H1 (cell line): ENCODE measurements around the gene TBC1D25. TPM values are rescaled to one million over a fixed set of nuclear protein-coding genes. Genes with fewer than 3 reads are reported as not detected.

Source experiments
- CTCF ChIA-PET: fragments of 300-600 bp; sonication (Branson Sonifier 250); formaldehyde crosslinking; loops from one replicate; lab custom pipeline; 2021; ENCODE audit not compliant: partially characterized antibody; lab: Charles Lee
- POLR2A ChIA-PET: fragments of 300-600 bp; sonication (Branson Sonifier 250); formaldehyde crosslinking; loops from one replicate; lab custom pipeline; 2021; ENCODE audit warnings: inconsistent platforms; ENCODE audit not compliant: partially characterized antibody; lab: Charles Lee
- DNase-seq, 2 experiments: peaks; one replicate each; pipeline versions ENCODE4 v3.0.0 to v3.0.0-alpha.2; 2010 to 2022; ENCODE audit warnings: low spot score in 2 of 2, low read depth in 1 of 2, mixed read lengths in 1 of 2
- FAIRE-seq: peaks from 2 replicates; lab custom pipeline; 2011; peaks lifted over from hg19 to GRCh38; lab: Jason Lieb, UNC
- H2AFZ ChIP-seq: 2 replicates; pipeline ENCODE4 v1.8.1; 2012; ENCODE audit warnings: low read length, inconsistent platforms
- H2AK5ac ChIP-seq: 2 replicates; pipeline ENCODE4 v1.6.1; 2013; ENCODE audit warnings: low read depth, low read length
- H2BK120ac ChIP-seq: replicated peaks from 2 replicates; pipeline ENCODE3; 2013; ENCODE audit warnings: low read depth, low read length, inconsistent platforms
- H2BK12ac ChIP-seq: 2 replicates; pipeline ENCODE4 v1.6.1; 2013; ENCODE audit warnings: low read depth, low read length
- H2BK15ac ChIP-seq: 2 replicates; pipeline ENCODE4 v1.6.1; 2013; ENCODE audit warnings: low read length
- H2BK20ac ChIP-seq: 2 replicates; pipeline ENCODE4 v1.6.1; 2013; ENCODE audit warnings: low read length
- H2BK5ac ChIP-seq: 2 replicates; pipeline ENCODE4 v1.6.1; 2013; ENCODE audit warnings: low read depth, low read length
- H3K14ac ChIP-seq: 2 replicates; pipeline ENCODE4 v1.6.1; 2013; ENCODE audit warnings: inconsistent platforms; ENCODE audit not compliant: insufficient read length
- H3K18ac ChIP-seq: 2 replicates; pipeline ENCODE4 v1.6.1; 2013; ENCODE audit warnings: low read length; ENCODE audit errors: extremely low read depth
- H3K23ac ChIP-seq: 2 replicates; pipeline ENCODE4 v1.6.1; 2013; ENCODE audit warnings: inconsistent platforms; ENCODE audit not compliant: insufficient read length
- H3K23me2 ChIP-seq: 2 replicates; pipeline ENCODE4 v1.6.1; 2013; ENCODE audit warnings: low read depth, low read length
- H3K27ac ChIP-seq: 2 replicates; pipeline ENCODE4 v1.6.1; 2011; ENCODE audit warnings: low read depth, low read length, inconsistent platforms
- H3K27me3 ChIP-seq, 4 experiments: replicated peaks in 1 of 4; 1 replicate in 1 of 4; 2 replicates in 3 of 4; pipeline versions ENCODE4 v1.6.1 to v1.8.1; 2011 to 2013; ENCODE audit warnings: low read length in 3 of 4, mild to moderate bottlenecking in 3 of 4, inconsistent platforms in 2 of 4, mixed read lengths in 2 of 4, moderate library complexity in 1 of 4; ENCODE audit not compliant: control insufficient read depth in 3 of 4, insufficient read depth in 3 of 4; ENCODE audit errors: extremely low read depth in 1 of 4
- H3K36me3 ChIP-seq, 4 experiments: 2 replicates each; pipeline versions ENCODE4 v1.6.1 to v1.8.1; 2011 to 2013; ENCODE audit warnings: mild to moderate bottlenecking in 4 of 4, low read length in 3 of 4, moderate library complexity in 2 of 4, control low read depth in 1 of 4, inconsistent platforms in 1 of 4; ENCODE audit not compliant: insufficient read depth in 4 of 4, control insufficient read depth in 2 of 4
- H3K4ac ChIP-seq: replicated peaks from 2 replicates; pipeline ENCODE3; 2013; ENCODE audit warnings: low read length, low read depth, mixed read lengths, inconsistent platforms; ENCODE audit not compliant: insufficient read length
- H3K4me1 ChIP-seq, 4 experiments: replicated peaks in 1 of 4; 1 replicate in 1 of 4; 2 replicates in 3 of 4; pipeline versions ENCODE4 v1.6.1 to v1.8.1; 2011 to 2013; ENCODE audit warnings: low read length in 3 of 4, inconsistent platforms in 2 of 4, mixed read lengths in 1 of 4; ENCODE audit not compliant: insufficient read depth in 4 of 4, control insufficient read depth in 3 of 4
- H3K4me2 ChIP-seq, 2 experiments: 2 replicates each; pipeline versions ENCODE4 v1.6.1 to v1.8.1; 2011 to 2013; ENCODE audit warnings: low read depth in 2 of 2, low read length in 2 of 2, control low read depth in 1 of 2, inconsistent platforms in 1 of 2, mild to moderate bottlenecking in 1 of 2; ENCODE audit not compliant: insufficient read depth in 1 of 2
- H3K4me3 ChIP-seq, 4 experiments: fragments of 200-600, 300-600 bp in 1 of 4; sonication (generic), shearing (Covaris generic), sonication (Bioruptor Twin) in 1 of 4; 2 replicates each; pipeline versions ENCODE4 v1.5.1 to v1.8.1; 2011 to 2016; ENCODE audit warnings: low read length in 4 of 4, low read depth in 3 of 4, control low read depth in 2 of 4, inconsistent platforms in 2 of 4, mild to moderate bottlenecking in 2 of 4, mixed read lengths in 1 of 4, moderate library complexity in 1 of 4; ENCODE audit not compliant: insufficient read depth in 2 of 4; ENCODE audit errors: extremely low read depth in 1 of 4
- H3K56ac ChIP-seq: replicated peaks from 2 replicates; pipeline ENCODE3; 2013; ENCODE audit warnings: low read depth, mild to moderate bottlenecking, mixed read lengths, low read length, inconsistent platforms; ENCODE audit not compliant: insufficient read length
- H3K79me1 ChIP-seq: 2 replicates; pipeline ENCODE4 v1.6.1; 2013; ENCODE audit warnings: low read depth, low read length, control low read depth
- H3K79me2 ChIP-seq, 2 experiments: 2 replicates each; pipeline versions ENCODE4 v1.6.1 to v1.8.1; 2012 to 2013; ENCODE audit warnings: low read length in 2 of 2, mild to moderate bottlenecking in 2 of 2, inconsistent platforms in 1 of 2; ENCODE audit not compliant: insufficient read depth in 2 of 2, control insufficient read depth in 1 of 2
- H3K9ac ChIP-seq, 4 experiments: replicated peaks in 1 of 4; 1 replicate in 1 of 4; 2 replicates in 3 of 4; pipeline versions ENCODE4 v1.6.1 to v1.8.1; 2011 to 2013; ENCODE audit warnings: low read depth in 3 of 4, low read length in 3 of 4, control low read depth in 2 of 4, mild to moderate bottlenecking in 2 of 4, moderate library complexity in 2 of 4, inconsistent platforms in 1 of 4; ENCODE audit errors: extremely low read depth in 1 of 4
- H3K9me3 ChIP-seq, 2 experiments: 2 replicates each; pipeline versions ENCODE4 v1.6.1 to v1.8.1; 2012 to 2013; ENCODE audit warnings: mild to moderate bottlenecking in 2 of 2, moderate library complexity in 2 of 2, control low read depth in 1 of 2, inconsistent platforms in 1 of 2, low read depth in 1 of 2, low read length in 1 of 2, mixed read lengths in 1 of 2; ENCODE audit not compliant: insufficient read depth in 2 of 2
- H4K20me1 ChIP-seq, 2 experiments: replicated peaks in 1 of 2; 2 replicates each; pipeline versions ENCODE3 to v1.8.1; 2011 to 2013; ENCODE audit warnings: inconsistent platforms in 2 of 2, low read length in 2 of 2, mild to moderate bottlenecking in 1 of 2; ENCODE audit not compliant: insufficient read depth in 2 of 2, control insufficient read depth in 1 of 2
- H4K5ac ChIP-seq: 2 replicates; pipeline ENCODE4 v1.6.1; 2013; ENCODE audit warnings: low read length, low read depth, mixed read lengths, inconsistent platforms; ENCODE audit not compliant: insufficient read length
- H4K8ac ChIP-seq: 2 replicates; pipeline ENCODE4 v1.8.0; 2013; ENCODE audit warnings: mild to moderate bottlenecking, moderate library complexity, low read length, inconsistent platforms; ENCODE audit not compliant: insufficient read depth; ENCODE audit errors: extremely low read depth
- H4K91ac ChIP-seq: replicated peaks from 2 replicates; pipeline ENCODE3; 2013; ENCODE audit warnings: low read length, mixed read lengths, inconsistent platforms; ENCODE audit not compliant: insufficient read length
- BACH1 ChIP-seq: IDR thresholded peaks from 2 replicates; pipeline ENCODE4 v1.6.1; 2012; ENCODE audit warnings: low read length, improper control_type of control experiment
- CBX8 ChIP-seq: fragments of 300-800, 300-1000 bp; sonication (generic); IDR thresholded peaks from 2 replicates; pipeline ENCODE4 v1.7.1; 2016; ENCODE audit warnings: low read depth, low read length, borderline replicate concordance
- CHD1 ChIP-seq: IDR thresholded peaks from 2 replicates; pipeline ENCODE4 v1.6.1; 2012; ENCODE audit warnings: low read depth, low read length, improper control_type of control experiment
- GABPA ChIP-seq: IDR thresholded peaks from 2 replicates; pipeline ENCODE4 v1.6.1; 2011; ENCODE audit warnings: mild to moderate bottlenecking, low read length, moderate library complexity, borderline replicate concordance; ENCODE audit not compliant: insufficient read depth
- HDAC6 ChIP-seq: IDR thresholded peaks from one replicate; pipeline ENCODE4 v1.7.1; 2012; ENCODE audit warnings: low read depth, mild to moderate bottlenecking, inconsistent platforms, low read length, moderate library complexity
- PHF8 ChIP-seq: fragments of 200-600 bp; sonication (generic); conservative IDR thresholded peaks from 2 replicates; pipeline ENCODE4 v1.7.1; 2012; ENCODE audit warnings: low read depth, mild to moderate bottlenecking, inconsistent platforms, low read length, moderate library complexity
- SIRT6 ChIP-seq: IDR thresholded peaks from one replicate; pipeline ENCODE4 v1.7.1; 2012; ENCODE audit warnings: low read length, inconsistent platforms
- SP1 ChIP-seq: IDR thresholded peaks from 2 replicates; pipeline ENCODE4 v1.6.1; 2011; ENCODE audit warnings: low read depth, low read length
- SRF ChIP-seq: IDR thresholded peaks from 2 replicates; pipeline ENCODE4 v1.6.1; 2011; ENCODE audit warnings: mild to moderate bottlenecking, low read depth, low read length, moderate library complexity
- SUZ12 ChIP-seq: fragments of 200-600 bp; sonication (generic); IDR thresholded peaks from 2 replicates; pipeline ENCODE4 v1.6.1; 2012; ENCODE audit warnings: mild to moderate bottlenecking, inconsistent platforms, low read length, moderate library complexity, mixed read lengths
- ZNF274 ChIP-seq: IDR thresholded peaks from 2 replicates; pipeline ENCODE4 v1.7.0; 2012; ENCODE audit warnings: low read length, borderline replicate concordance; ENCODE audit errors: extremely low read depth
- WGBS, 2 experiments: shearing (Covaris generic) in 1 of 2; methylation state at CpG; one replicate each; pipeline versions ENCODE4 v1.1.6 to v1.1.7; 2013 to 2015; ENCODE audit warnings: low lambda C conversion rate in 2 of 2, mixed read lengths in 2 of 2, inconsistent platforms in 1 of 2, low coverage in 1 of 2, missing lambda C conversion rate in 1 of 2; ENCODE audit not compliant: insufficient replicate concordance in 2 of 2, insufficient coverage in 1 of 2, insufficient read length in 1 of 2; ENCODE audit errors: extremely low coverage in 1 of 2, missing lambda C conversion rate in 1 of 2; 5-methylcytosine and 5-hydroxymethylcytosine counted together
- polyA plus RNA-seq, 7 experiments: library from polyadenylated mRNA; depleted of rRNA in 3 of 7; stranded (reverse) in 5 of 7; unstranded in 2 of 7; fragments of >200 nt in 5 of 7; fragments of 200-250 nt in 2 of 7; gene quantifications; 1 replicate in 5 of 7; 2 replicates in 1 of 7; 4 replicates in 1 of 7; pipeline versions ENCODE4 v1.2.1 to v1.2.3, GENCODE V29; 2011 to 2013; ENCODE audit warnings: missing spikeins in 2 of 7, mixed read lengths in 2 of 7
- total RNA-seq: library from RNA; stranded (reverse); fragmentation: NEBNext Ultra II Directional; extraction: Animal tissue kit (Norgen Biotek cat#: 25700); gene quantifications from 2 replicates; pipeline ENCODE4 v1.2.1, GENCODE V29; 2021
- TF ChIP-seq, protein P1 (sequence below): IDR thresholded peaks from 2 replicates; pipeline ENCODE4 v1.6.1; 2011; ENCODE audit warnings: low read depth, mild to moderate bottlenecking, low read length; ENCODE audit not compliant: insufficient read depth
- TF ChIP-seq, protein P2 (sequence below): IDR thresholded peaks from 2 replicates; pipeline ENCODE4 v1.6.1; 2012; ENCODE audit warnings: low read length, inconsistent platforms

The TBC1D25 gene
- total and polyA plus RNA-seq, 2 of the 8 experiments (the other 6 are each of a cell fraction or from before 2014, with no cell fraction given) = 6.5 to 6.8 TPM

DNA sequence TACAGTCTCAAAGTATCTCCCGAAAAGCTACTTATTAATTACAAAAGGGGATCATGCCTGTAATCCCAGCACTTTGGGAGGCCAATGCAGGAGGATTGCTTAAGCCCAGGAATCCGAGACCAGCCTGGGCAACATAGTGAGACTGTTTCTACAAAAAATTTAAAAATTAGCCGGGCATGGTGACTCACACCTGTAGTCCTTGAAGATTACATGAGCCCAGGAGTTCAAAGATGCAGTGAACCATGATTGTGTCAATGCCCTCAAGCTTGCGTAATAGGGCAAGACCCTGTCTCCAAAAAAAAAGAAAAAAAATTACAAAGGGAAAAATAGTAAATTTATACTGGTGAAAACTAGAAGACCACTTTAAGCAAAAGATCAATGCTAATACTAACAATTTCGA lies 34.0 kb upstream of the TBC1D25 start:
- Histone ChIP-seq H3K79me1 (no peaks in the 10 kb centered on the region), H3K36me3 (no peaks in the 10 kb centered on the region), H3K23me2 (no peaks in the 10 kb centered on the region; the same call in 1 of the 2 replicates), H3K27ac (no peak overlapping the region), H3K4me1 (peaks cover 0 to 5% (median 2%) of the 10 kb centered on the region in 4 experiments; a peak in 4 of 7 replicates), H2BK12ac (no peak overlapping the region), H4K5ac (no peak overlapping the region), H2AFZ (no peak overlapping the region), H3K14ac (no peak overlapping the region), H3K79me2 (no peaks in the 10 kb centered on the region), H4K91ac (no peak overlapping the region), H3K18ac (no peak overlapping the region), H2BK5ac (no peak overlapping the region), H3K4me2 (no peak overlapping the region), H4K20me1 (no peaks in the 10 kb centered on the region), H2AK5ac (no peak overlapping the region), H2BK20ac (no peak overlapping the region), H3K23ac (no peak overlapping the region), H3K9ac (no peak overlapping the region), H4K8ac (no peak overlapping the region), H3K9me3 (no peaks in the 10 kb centered on the region), H3K4ac (no peak overlapping the region), H3K4me3 (no peak overlapping the region), H2BK15ac (no peak overlapping the region), H3K27me3 (no peaks in the 10 kb centered on the region; a peak in 2 of 7 replicates), H3K56ac (no peak overlapping the region), H2BK120ac (no peak overlapping the region)
- FAIRE-seq = no peak
- CTCF ChIA-PET = no interaction called here
- POLR2A ChIA-PET = no interaction called here
- no peak for DNase-seq
- 77% methylated on average over 5 of the region's 5 CpGs; no CpG with 5 or more reads in 1 of the 2 experiments for WGBS, 2 experiments
- TF ChIP-seq SP1 (no peak), PHF8 (no peak), BACH1 (no peak), SRF (no peak), SUZ12 (no peak), ZNF274 (no peak), SIRT6 (no peak), CHD1 (no peak), GABPA (no peak), HDAC6 (no peak), CBX8 (no peak)
- TF ChIP-seq, protein P1, sequence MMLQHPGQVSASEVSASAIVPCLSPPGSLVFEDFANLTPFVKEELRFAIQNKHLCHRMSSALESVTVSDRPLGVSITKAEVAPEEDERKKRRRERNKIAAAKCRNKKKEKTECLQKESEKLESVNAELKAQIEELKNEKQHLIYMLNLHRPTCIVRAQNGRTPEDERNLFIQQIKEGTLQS = no peak
- TF ChIP-seq, protein P2, sequence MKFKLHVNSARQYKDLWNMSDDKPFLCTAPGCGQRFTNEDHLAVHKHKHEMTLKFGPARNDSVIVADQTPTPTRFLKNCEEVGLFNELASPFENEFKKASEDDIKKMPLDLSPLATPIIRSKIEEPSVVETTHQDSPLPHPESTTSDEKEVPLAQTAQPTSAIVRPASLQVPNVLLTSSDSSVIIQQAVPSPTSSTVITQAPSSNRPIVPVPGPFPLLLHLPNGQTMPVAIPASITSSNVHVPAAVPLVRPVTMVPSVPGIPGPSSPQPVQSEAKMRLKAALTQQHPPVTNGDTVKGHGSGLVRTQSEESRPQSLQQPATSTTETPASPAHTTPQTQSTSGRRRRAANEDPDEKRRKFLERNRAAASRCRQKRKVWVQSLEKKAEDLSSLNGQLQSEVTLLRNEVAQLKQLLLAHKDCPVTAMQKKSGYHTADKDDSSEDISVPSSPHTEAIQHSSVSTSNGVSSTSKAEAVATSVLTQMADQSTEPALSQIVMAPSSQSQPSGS = no peak
